Ishikawa (cell line): Measurements from ENCODE around the gene HOXD4.

Experiments used
- CEBPB ChIP-seq: IDR thresholded peaks from 2 replicates; pipeline ENCODE4 v1.6.1; 2012
- CREB1 ChIP-seq: IDR thresholded peaks from 2 replicates; pipeline ENCODE4 v1.6.1; 2012; ENCODE audit warnings: low read depth
- EGR1 ChIP-seq: IDR thresholded peaks from 2 replicates; pipeline ENCODE4 v1.6.1; 2012
- EP300 ChIP-seq: IDR thresholded peaks from 2 replicates; pipeline ENCODE4 v1.6.1; 2012; ENCODE audit warnings: borderline replicate concordance
- FOXM1 ChIP-seq: IDR thresholded peaks from 2 replicates; pipeline ENCODE4 v1.6.1; 2012; ENCODE audit warnings: low read depth, borderline replicate concordance
- MAX ChIP-seq: IDR thresholded peaks from 2 replicates; pipeline ENCODE4 v1.6.1; 2012
- NFIC ChIP-seq: IDR thresholded peaks from 2 replicates; pipeline ENCODE4 v1.6.1; 2012
- RAD21 ChIP-seq: IDR thresholded peaks from 2 replicates; pipeline ENCODE4 v1.6.1; 2012; ENCODE audit warnings: low read depth
- REST ChIP-seq: IDR thresholded peaks from 2 replicates; pipeline ENCODE4 v1.6.1; 2012; ENCODE audit warnings: low read depth, mild to moderate bottlenecking
- TAF1 ChIP-seq: IDR thresholded peaks from 2 replicates; pipeline ENCODE4 v1.6.1; 2012; ENCODE audit warnings: low read depth, mild to moderate bottlenecking
- TCF12 ChIP-seq: IDR thresholded peaks from 2 replicates; pipeline ENCODE4 v1.6.1; 2012; ENCODE audit warnings: low read depth
- TEAD4 ChIP-seq: IDR thresholded peaks from 2 replicates; pipeline ENCODE4 v1.6.1; 2012
- USF1 ChIP-seq: IDR thresholded peaks from 2 replicates; pipeline ENCODE4 v1.6.1; 2012
- YY1 ChIP-seq: IDR thresholded peaks from 2 replicates; pipeline ENCODE4 v1.6.1; 2012; ENCODE audit warnings: low read depth
- ZBTB7A ChIP-seq: IDR thresholded peaks from 2 replicates; pipeline ENCODE4 v1.6.1; 2012; ENCODE audit warnings: low read depth

The HOXD4 gene

GRCh38 chr2:176188774-176189680, 37.7 kb downstream of the HOXD4 start:
- TF ChIP-seq NFIC (no peak), MAX (peak; percentile 13; the same call in 1 of the 2 replicates), ZBTB7A (peak; percentile 59; the same call in 1 of the 2 replicates)

GRCh38 chr2:176189681-176190641, 38.6 kb downstream of the HOXD4 start:
- TF ChIP-seq TAF1 (no peak), RAD21 (no peak), CEBPB (no peak), FOXM1 (no peak), TEAD4 (no peak), USF1 (no peak), EGR1 (no peak), CREB1 (no peak), MAX (no peak), EP300 (no peak), YY1 (no peak), REST (no peak), ZBTB7A (no peak), NFIC (no peak), TCF12 (no peak)

GRCh38 chr2:176192351-176192750, 41.0 kb downstream of the HOXD4 start:
- no peak for TF ChIP-seq FOXM1
- TF ChIP-seq CEBPB, result no peak
- TF ChIP-seq TAF1, result no peak
- TF ChIP-seq EP300, result no peak
- no peak for TF ChIP-seq ZBTB7A
- no peak for TF ChIP-seq RAD21
- TF ChIP-seq EGR1, result no peak
- TF ChIP-seq TCF12, result no peak
- no peak for TF ChIP-seq NFIC
- no peak for TF ChIP-seq TEAD4
- TF ChIP-seq YY1, result no peak
- TF ChIP-seq MAX, result no peak
- no peak for TF ChIP-seq CREB1
- no peak for TF ChIP-seq USF1
- no peak for TF ChIP-seq REST

- no peak for TF ChIP-seq RAD21
- TF ChIP-seq REST, result no peak
- no peak for TF ChIP-seq CEBPB
- TF ChIP-seq YY1, result no peak
- no peak for TF ChIP-seq EP300
- TF ChIP-seq TCF12, result no peak
- TF ChIP-seq CREB1, result no peak
- no peak for TF ChIP-seq TEAD4
- no peak for TF ChIP-seq FOXM1
- TF ChIP-seq TAF1, result no peak
- TF ChIP-seq ZBTB7A, result no peak
- no peak for TF ChIP-seq USF1
- no peak for TF ChIP-seq NFIC
These were observed 41.7 kb downstream of the HOXD4 start for GRCh38 chr2:176193048-176193447.
